NCI-H2196 treated with DMSO at 0.1 percent for 48 hours (cell line): ENCODE results near the gene XXYLT1.

Experiments used
- DNase-seq: peaks from one replicate; lab custom pipeline; 2025; ENCODE audit not compliant: unreplicated experiment; lab: John Stamatoyannopoulos, UW

Gene XXYLT1

DNA sequence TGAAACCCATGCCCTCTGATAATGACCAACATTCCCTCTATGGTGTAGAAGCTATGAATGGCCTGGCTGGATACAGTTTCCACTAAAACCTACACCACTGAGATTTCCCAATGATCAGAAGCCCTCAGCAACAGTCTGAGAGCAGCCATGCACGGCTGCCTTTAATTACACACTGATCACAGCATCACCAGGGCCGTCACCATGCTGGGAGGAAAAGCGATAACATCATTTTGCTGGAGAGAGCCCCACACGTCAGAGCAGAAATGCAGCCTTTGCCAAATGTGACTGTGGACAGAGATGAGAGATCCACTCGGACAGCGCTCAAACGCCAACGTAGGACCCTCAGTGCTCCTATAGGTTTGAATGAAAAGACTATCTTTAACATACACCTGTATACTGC is 135.0 kb downstream of the XXYLT1 start:
- no peak for DNase-seq

DNA sequence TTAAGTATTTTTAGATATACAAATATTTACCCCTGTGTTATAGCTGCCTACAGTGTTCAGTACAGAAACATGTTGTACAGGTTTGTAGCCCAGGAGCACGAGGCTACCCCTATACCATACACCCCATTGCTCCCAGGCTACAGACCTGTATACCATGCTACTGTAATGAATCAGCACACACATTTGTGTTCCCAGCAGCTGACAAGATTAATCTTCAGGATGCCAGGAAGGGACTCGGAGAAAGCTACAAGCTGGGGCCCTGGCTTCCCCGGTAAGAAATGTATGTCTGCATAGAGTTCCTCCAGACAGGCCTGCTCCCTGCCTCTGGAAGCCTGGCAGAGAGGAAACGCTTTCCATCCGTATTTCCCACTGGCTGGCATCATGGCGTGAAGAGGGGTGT is 136.5 kb downstream of the XXYLT1 start:
- no peak for DNase-seq

DNA sequence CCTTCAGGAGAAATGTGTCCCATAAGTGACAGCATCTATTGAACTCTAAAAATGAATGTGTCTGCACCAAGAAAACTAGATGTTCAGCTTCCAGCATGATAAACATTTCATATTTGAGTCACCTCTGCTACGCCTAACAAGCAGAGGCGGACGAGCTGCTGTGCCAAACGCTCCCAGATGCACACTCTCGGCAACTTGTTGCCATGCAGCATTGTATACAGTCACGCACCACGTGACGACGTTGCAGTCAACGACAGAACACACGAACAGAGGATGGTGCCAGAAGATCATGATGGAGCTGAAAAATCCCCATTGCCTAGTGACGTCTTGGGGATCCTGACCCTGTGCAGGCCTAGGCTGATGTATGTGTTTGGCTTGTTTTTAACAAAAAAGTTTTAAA is 137.5 kb downstream of the XXYLT1 start:
- DNase-seq = no peak

DNA sequence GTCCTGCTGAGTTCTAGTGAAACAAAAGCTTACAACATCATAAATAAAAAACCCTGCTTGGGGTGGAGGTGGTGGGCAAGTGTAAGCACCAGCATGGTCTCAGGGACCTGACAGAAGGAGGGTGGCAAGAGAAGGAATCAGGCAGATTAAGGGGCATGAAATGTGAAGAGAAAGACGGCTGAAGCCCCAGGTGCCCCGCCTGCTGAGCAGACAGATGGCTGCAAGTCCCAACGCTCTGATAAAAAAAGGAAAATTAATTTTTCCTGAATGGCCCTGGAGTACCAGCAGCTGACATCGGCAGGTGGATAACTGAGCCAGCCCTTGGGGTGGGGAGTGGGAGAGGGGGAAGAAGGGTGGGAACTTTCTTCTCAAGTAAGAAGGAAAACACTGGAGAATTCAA is 137.9 kb downstream of the XXYLT1 start:
- no peak for DNase-seq

DNA sequence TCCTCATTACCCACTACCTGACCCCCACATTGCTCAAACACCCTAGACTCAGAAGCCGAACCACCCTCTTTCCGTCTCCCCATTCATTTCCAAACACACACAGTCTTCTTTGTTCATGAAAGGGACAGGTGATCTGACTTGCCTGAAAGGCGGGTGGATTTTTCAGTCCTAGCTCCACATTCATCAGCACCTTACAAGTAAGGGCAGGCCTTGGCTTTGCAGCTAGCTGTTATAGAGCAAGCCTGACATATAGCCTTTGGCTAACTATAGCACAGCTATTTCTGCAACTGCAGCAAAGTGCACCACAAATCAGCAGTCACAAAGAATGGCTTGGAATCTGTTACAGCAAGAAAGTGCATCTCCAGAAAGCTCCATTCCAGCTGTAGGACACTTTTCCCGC is 139.8 kb downstream of the XXYLT1 start:
- DNase-seq = no peak

DNA sequence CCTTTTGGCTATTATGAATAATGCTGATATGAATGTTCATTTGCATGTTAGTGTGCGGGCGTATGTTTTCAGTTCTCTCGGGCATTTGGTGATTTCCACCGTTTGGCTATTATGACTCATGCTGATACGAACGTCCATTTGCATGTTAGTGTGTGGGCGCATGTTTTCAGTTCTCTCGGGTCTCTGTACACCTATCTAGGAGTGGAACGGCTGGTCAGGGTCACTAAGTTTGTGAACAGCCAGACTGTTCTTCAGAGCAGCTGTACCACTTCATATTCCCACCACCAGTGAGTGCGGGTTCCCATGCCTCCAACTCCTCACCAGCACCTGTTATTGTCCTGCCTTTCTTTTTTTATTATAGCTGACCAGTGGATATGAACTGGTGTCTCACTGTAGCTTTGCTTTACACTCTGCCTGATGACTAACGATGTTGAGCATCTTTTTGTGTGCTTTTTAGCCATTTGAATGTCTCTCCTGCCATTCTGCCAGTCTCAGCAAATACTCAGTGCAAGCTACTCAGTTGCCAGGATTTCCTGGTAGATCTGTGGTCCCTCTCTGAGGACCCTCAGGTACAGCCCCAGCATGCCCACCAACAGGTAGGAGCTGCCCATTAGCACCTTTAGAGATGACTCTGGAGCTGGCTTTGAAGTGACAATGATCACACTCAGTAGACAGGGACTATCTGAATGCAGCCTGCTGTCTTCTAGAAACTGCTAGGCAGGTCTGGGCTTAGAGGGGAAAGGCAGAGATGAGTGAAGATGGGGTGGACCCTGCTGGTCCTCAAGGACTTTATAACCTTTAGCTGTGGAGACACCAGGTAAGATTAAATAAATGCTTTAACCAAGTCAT is 141.1 kb downstream of the XXYLT1 start:
- DNase-seq = no peak

DNA sequence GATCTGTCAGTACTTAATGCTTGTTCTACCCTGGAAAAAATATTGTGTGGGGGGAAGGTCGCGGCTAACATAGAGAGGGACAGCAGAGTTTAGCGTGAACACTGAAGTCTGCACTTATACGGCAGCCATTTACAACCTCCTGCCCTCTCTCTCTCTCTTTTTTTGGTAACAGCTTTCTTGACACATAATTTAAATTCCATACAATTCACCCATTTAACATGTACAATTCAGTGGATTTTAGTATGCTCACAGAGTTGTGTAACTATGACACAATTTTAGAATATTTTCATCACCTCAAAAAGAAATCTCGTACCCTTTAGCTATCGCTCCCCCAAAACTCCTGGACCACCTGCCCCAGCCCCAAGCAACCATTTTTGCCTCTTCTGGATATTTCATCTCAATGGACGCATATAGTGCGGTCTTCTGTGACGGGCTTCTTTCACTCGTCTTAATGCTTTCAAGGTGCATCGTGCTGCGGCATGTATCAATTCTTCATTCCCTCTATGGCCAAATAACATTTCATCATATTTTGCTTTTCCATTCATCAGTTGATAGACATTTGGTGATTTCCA is 141.8 kb downstream of the XXYLT1 start:
- no peak for DNase-seq

DNA sequence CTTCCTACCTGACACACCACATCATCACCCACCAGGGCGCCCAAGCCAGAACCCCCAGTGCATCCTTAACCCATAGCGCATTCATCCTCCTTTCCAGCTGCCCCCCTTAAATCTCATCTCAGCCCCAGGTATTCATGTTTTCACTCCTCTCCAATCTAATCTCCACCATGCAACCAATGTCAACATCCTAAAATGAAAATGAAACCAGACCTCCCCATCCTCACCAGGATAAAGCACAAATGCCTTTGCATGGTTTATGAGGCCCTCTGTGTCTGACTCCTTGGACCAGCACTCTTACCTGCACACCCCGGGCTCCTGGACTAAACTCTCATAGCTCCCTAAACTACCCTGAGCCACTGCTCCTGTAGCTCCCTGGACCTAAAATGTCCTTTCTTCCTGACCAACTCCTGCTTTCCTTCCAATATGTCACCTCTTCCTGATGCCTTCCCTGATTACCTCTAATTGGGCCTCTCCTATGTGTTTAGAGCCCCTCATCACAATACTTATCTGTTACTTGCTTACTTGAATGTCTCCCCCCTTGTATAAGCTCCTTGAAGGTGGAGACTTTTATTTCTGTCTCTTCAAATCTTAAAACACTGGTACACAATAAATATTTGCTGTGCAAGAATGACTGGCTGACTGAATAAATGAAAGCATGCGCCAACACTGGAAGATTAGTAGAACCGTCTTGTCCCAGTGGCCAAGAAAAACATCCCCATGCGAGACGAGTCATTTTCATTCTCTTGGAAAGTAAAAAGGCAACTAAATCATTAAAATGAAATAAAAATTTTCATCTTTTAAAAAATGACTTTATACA is 142.5 kb downstream of the XXYLT1 start:
- DNase-seq = no peak

DNA sequence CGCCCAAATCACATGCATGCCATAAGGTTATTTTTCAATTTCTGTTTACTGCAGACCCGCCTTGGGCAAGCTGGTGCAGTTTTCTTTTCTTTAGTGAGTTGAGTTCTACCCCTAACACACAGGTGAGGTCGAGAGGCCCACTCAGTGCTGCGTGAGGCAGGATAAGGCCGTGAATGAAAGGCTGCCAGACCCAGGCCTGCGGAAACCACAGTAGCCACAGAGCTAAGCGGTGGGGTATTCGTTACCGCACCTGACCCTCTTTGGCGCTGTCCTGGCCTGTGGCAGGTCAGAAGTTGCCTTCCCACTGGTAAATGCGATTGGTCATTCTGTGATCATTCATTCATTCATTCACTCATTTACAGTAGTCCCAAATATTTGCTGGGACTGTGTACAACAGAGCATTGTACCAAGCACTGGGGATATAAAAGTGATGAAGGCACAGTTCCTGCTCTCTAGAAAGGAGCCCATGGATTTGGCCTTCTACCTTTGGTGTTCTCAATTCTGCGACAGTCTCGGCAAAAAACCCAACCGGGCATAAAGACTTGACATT is 144.8 kb downstream of the XXYLT1 start:
- DNase-seq = no peak

DNA sequence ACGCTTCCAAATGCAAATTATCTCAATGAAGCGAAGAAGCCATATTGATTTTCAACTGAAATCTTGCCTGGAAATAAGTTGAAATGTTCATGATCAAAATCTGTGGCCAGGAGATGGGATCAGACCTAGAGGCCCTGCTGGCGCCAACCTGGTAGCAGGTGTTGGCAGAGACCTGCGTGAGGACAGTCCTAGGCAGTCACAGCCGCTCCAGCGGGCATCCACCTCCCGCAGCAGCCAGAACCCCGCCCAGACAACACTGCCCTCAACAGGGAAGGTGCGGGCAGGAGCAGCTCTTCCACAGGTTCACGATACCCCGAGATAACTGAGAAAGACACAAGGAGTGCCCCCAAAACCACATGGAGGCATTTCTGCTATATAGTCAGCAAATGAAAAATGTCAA is 145.3 kb downstream of the XXYLT1 start:
- DNase-seq = no peak

DNA sequence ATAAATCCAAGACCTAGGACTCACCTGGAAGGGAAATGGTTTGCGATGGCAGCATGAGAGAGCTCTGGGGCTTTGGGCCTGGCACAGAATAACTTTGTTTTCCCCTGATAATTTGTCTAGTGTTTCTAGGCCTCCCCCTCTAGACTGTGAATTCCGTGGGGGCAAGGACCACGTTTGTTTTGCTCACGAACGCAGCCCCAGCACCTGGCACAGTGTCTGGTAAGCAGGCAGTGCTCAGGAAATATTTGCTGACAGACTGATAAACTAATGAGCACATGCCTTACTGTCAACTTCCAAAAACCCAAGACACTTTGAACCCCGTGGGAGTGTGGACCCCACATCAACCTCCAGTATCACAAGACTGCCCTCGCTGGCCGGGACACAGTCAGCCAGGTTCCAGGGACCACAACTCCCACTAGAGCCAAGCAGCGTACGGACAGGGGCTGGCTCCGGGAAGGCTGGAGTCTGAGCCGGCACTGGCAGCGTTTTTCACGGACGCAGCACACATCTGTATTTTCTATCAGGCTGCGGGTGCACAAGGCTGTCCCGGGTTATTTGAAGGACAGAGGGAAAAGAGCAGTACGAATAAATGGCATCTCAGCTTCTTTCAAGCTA is 146.5 kb downstream of the XXYLT1 start:
- DNase-seq = no peak

DNA sequence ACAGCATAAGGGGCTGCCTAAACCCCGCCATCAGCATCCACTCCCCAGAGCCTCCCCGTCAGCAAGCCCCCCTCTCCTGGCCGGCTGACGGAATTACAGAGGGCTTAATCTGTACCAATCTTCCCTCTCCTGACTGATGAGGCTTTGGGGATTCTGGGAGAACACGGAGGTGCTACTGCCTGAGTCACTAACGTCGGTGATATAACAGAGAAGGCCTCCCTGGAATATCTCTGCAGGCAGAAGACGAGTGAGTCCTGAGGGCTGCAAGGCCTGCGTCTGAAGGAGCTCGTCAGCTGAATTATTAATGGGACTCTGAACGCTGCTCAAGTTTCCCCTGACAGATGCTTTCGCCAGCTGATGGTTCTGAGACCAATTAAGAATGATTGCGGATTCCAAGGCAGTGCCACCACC is 147.7 kb downstream of the XXYLT1 start:
- no peak for DNase-seq

DNA sequence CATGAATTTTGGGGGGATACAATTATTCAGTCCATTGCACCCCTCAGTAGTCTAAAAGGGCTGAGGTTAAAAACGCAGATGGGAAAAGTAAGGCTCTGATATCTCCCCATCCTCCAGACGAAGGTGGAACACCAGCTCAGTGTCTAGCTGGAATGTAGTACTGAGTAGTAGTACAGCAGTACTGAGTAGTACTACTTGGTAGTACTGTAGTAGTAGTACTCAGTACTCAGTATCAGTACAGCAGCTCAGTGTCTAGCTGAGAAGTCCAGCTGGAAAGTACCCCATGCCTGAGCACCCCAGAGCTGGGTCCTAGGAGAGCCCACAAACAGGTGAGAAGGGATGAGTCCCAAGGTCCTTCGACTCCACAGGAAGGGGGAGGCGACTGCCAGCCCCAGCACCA is 148.7 kb downstream of the XXYLT1 start:
- no peak for DNase-seq

DNA sequence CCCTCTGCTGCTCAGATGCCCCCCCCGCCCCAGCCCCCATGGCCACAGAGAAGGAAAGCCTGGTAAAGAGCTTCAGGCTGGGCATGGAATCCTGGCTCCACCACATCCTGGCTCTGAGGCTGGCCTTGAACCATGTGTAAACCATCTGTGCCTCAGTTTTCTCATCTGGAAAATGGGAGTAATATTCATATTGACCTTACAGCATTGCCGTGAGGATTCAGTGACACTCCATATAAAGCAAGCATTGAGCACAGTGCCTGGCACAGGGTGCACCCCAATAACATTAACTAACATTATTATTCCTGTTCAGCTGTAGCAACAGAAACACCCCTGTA is 150.7 kb downstream of the XXYLT1 start:
- no peak for DNase-seq

DNA sequence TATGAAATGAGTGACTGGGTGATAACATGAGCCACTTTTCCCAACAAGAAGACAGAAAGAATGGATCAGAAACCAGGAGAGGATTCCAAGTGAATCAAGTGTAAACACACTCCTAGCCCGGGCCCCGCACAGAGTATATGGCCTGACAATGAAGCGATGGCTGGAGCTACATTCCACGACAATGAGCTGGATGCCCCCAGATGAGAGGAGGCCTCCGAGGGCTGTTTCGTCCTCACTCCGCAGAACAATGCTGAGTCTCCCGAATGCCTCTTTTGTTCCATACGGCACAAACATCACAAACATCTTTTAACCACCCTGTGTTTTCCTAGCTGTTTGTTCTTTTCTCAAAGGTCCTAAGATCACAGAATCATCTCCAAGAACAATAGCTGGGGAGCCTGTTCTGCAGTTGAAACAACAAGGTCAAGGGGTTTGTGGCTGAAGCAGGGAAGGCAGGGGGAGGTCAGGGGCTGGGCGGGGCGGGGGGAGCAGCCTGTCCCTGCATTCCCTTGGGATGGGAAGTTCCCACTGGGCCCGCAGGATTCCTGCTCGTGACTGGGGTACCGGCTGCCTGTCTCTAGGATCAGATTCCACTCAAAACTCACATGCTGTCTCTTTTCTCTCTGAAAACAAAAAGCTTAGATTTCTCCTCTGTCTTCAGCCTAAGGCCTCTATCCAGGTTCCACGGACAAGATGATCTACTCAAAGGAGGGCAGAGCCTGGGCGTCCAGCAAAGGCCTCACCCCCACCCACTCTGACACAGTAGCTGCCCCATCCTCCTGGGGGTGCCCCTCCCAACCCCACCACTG is 151.3 kb downstream of the XXYLT1 start:
- no peak for DNase-seq

DNA sequence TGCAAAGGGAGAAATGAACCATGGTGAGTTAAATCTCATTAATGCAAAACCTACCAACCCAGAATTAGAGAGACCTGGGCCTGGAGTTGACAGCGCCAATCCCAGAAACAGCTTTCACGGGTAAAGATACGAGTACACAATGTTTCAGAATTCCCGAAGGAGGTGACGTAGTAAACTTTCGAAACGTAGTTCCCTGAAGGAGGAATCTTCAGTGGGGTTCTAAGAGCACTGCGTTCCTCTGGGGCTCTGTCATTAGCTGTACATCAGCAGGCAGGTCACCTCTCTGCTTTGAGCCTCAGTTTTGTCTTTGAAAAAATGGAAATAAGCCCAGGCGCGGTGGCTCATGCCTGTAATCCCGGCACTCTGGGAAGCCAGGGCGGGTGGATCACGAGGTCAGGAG is 152.3 kb downstream of the XXYLT1 start:
- no peak for DNase-seq

DNA sequence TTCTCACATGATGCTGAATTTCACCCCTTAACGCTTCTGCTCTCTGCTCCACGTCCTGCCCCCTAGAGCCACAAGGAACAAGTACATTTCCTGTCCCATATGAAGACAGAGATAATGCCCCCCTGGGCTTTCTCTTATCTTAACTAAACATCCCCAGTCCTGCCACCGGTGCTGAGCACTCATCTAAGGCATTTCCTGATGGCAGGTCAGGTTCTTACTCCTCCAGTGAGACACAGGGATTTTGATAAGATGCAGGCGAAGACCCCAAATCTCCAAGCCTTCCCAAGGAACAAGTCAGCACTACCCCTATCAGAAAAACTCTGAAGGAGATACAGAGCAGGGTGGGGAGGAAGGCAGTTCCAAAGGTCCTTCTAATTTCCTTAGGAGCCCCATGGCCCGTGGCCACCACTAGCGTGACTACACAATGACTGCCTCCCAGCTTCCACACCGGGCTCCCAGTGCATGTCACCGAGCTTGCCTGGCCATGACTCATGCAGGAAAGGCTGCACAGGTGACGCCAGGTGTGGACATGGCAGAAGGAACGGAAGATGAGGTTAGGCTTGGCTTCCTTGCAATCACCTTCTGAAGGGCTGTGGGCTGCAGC is 152.9 kb downstream of the XXYLT1 start:
- DNase-seq = no peak

DNA sequence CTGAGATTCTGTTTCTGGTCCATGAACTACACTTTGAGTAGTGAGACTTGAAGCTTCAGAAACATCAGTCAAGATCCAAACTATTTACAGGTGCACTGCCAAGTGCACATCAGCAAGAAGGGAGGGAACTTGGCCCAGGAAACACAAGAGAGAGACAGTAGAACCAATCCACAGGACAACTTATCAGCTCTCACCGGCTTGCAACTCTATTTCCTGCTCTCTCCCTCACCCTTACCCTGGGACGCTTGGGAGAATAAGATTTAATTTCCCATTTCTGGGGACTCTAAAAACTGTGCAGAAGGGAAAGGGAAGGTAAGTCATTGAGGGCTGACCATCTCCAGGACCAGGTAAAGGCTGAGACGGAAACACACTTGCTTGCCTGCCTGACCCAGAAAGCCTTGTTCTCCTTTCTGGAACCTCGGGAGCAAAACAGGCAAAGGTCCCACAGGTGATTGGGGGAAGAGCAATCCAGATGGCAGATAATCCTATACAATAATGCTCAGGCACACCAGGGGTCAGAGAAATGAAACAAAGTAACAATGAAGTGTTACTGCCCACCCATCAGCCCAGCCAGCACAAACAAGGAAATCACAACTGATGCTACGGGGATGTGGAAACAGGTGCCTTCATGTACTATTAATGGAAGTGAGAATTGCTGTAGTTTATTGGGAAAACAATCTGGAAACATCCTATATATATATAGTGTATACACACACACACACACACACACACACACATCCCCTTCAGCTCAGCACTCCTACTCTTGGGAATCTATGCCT is 154.4 kb downstream of the XXYLT1 start:
- no peak for DNase-seq

DNA sequence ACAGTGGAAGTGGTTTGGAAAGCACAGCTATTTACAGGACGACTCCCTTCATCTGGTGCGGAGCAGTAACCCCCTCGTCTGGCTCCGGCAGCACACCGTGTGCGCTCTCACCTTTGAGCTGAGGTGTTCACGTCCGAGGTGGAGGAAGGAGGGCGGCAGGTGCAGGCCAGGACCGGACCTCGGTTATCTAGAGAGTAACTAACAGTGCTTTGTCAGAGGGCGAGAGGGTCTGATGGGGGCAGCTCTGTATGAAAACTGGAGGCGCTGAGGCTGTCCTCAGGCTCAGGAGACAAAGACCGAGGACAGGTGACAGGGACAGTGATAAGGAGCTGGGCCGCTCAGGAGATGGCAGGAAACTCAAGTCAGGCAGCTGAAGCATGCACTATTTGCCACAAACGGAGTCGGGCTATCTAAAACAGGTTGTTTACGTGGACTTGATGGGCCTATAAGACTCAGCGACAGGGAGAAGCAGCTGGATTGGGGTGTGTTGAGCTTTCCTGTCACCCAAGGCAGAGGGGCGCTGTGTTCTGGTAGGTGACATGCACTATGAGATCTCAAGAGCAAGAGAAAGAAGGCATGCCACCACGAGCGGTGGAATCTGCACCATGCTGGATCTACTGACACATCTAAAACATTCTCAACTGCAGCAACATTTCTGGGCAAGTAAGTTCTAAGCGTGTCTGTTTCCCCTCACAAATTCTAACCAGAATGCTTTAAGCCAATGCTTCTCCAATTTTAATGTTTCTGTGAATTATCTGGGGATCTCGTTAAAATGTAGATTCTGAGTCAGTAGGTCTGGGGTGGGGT is 155.2 kb downstream of the XXYLT1 start:
- no peak for DNase-seq
